Adrenal gland (tissue), 12 donors: ENCODE data around the gene LPAR2. TPM values are rescaled to one million over a fixed set of nuclear protein-coding genes. Genes with fewer than 3 reads are reported as not detected.

Experiments used
- DNase-seq, 7 donors: peaks; one replicate each; pipeline ENCODE4 v3.0.0-alpha.2; 2019 to 2020
- H3K27ac ChIP-seq, 5 donors: fragments of 200-600 bp; sonication (generic) in 4 of 5; 1 replicate in 3 of 5; 2 replicates in 2 of 5; pipeline versions ENCODE4 v1.5.1 to v1.8.0; 2016 to 2020; ENCODE audit warnings: mild to moderate bottlenecking in 1 of 5
- H3K27me3 ChIP-seq: fragments of 200-600 bp; 2 replicates; pipeline ENCODE4 v1.8.0; 2021
- H3K36me3 ChIP-seq, 2 donors: fragments of 200-600 bp; replicated peaks in 1 of 2; 1 replicate in 1 of 2; 2 replicates in 1 of 2; pipeline versions ENCODE4 v1.5.1 to v1.8.0; 2018 to 2022
- H3K4me1 ChIP-seq, 2 donors: fragments of 200-600 bp; replicated peaks in 1 of 2; 1 replicate in 1 of 2; 2 replicates in 1 of 2; pipeline versions ENCODE4 v1.5.1 to v1.8.0; 2018 to 2021
- H3K4me3 ChIP-seq, 4 donors: fragments of 200-600 bp; sonication (generic) in 3 of 4; one replicate each; pipeline ENCODE4 v1.5.1; 2016 to 2018
- H3K9me3 ChIP-seq, 3 donors: fragments of 200-600 bp; sonication (generic) in 1 of 3; replicated peaks in 1 of 3; 1 replicate in 2 of 3; 2 replicates in 1 of 3; pipeline versions ENCODE4 v1.5.1 to v1.8.0; 2016 to 2021
- CTCF ChIP-seq, 6 experiments: fragments of 450-650 bp in 4 of 6; fragments of 200-600 bp in 2 of 6; sonication (generic) in 1 of 6; IDR thresholded peaks; 1 replicate in 5 of 6; 2 replicates in 1 of 6; pipeline versions ENCODE4 v1.5.1 to v1.8.0; 2016 to 2021; ENCODE audit warnings: antibody characterized with exemption in 6 of 6, mild to moderate bottlenecking in 2 of 6, moderate library complexity in 1 of 6
- POLR2A ChIP-seq, 2 donors: fragments of 450-650 bp; IDR thresholded peaks; one replicate each; pipeline ENCODE4 v1.6.1; 2017; ENCODE audit warnings: antibody characterized with exemption in 2 of 2, mild to moderate bottlenecking in 2 of 2, moderate library complexity in 1 of 2
- WGBS, 4 donors: extraction: QIAGEN DNeasy Blood & Tissue Kit in 2 of 4; methylation state at CpG; one replicate each; pipeline versions ENCODE4 v1.1.5 to v1.1.7; 2013 to 2017; 5-methylcytosine and 5-hydroxymethylcytosine counted together
- intact Hi-C, 2 donors: fragments of 100-400 bp; cut with DNase I; formaldehyde crosslinking; loops; one replicate each; pipeline versions ENCODE4 v1.14.1 to v1.15.0; 2022 to 2023
- polyA plus RNA-seq, 3 donors: library from polyadenylated mRNA; stranded (reverse); fragments of 200-250 nt in 2 of 3; fragments of 350-450 nt in 1 of 3; fragmentation: Illumina TruSeq in 1 of 3; extraction: RNeasy Lipid Tissue Mini Kit (QIAGEN cat#74804) in 1 of 3; gene quantifications; one replicate each; pipeline ENCODE4 v1.2.3, GENCODE V29; 2013 to 2014
- total RNA-seq, 9 donors: library from RNA; depleted of rRNA in 4 of 9; stranded (reverse); fragments of >200 nt in 4 of 9; fragments of 120-200 nt in 1 of 9; fragmentation: NEBNext Ultra II Directional in 1 of 9; extraction: Animal tissue kit (Norgen Biotek cat#: 25700) in 1 of 9; gene quantifications; one replicate each; pipeline versions ENCODE4 v1.1.0 to v1.2.4, GENCODE V29; 2013 to 2023
- donor health status: healthy with polysubstance abuse.
- donor health status: Bipolar disorder and iron deficiency.
- donor health status: DM: yes; HTN: yes; CAD: no.
- donor health status: DM: no; HTN: no; CAD: no.
- donor health status: DM: no; HTN: no; CAD: no.
- donor health status: DM: yes; HTN: yes; CAD: no.

LPAR2 gene
- total and polyA plus RNA-seq, 12 donors: 0.93 to 10.5 (median 3.7) TPM

GRCh38 chr19:19649155-19649554 is 21.1 kb upstream of the LPAR2 start:
- Histone ChIP-seq H3K36me3 (peaks cover 0 to 86% of the 10 kb centered on the region in 2 donors), H3K27me3 (no peaks in the 10 kb centered on the region), H3K4me1 (no peaks in the 10 kb centered on the region), H3K27ac (no peak overlapping the region), H3K9me3 (no peaks in the 10 kb centered on the region), H3K4me3 (no peak overlapping the region)
- DNase-seq: no peak
- WGBS, 4 donors: 88 to 91% (median 89%) methylated on average over 6 of the region's 6 CpGs
- TF ChIP-seq CTCF (IDR thresholded peaks at IDR 0.05) (no peak), POLR2A (IDR thresholded peaks at IDR 0.05) (no peak)
- intact Hi-C loops: no loop called here

- Histone ChIP-seq H3K4me1 (peaks cover 8 to 10% of the 10 kb centered on the region in 2 donors), H3K27ac (no peak overlapping the region), H3K36me3 (peaks cover 0 to 67% of the 10 kb centered on the region in 2 donors), H3K9me3 (no peaks in the 10 kb centered on the region), H3K27me3 (no peaks in the 10 kb centered on the region), H3K4me3 (no peak overlapping the region)
- 91 to 95% (median 93%) methylated on average over 12 to 29 of the region's 29 CpGs for WGBS, 4 donors
- intact Hi-C loops: no loop called here
- TF ChIP-seq POLR2A (IDR thresholded peaks at IDR 0.05): no peak
- no peak for TF ChIP-seq CTCF (IDR thresholded peaks at IDR 0.05)
- DNase-seq: peak in 1 of 7 donors; percentile 22
Observed at GRCh38 chr19:19647037-19647835, 19.2 kb upstream of the LPAR2 start.

GRCh38 chr19:19645233-19645870 is 17.3 kb upstream of the LPAR2 start:
- intact Hi-C loops: no loop called here
- H3K9me3 ChIP-seq: no peaks in the 10 kb centered on the region
- peaks cover 0 to 48% of the 10 kb centered on the region in 2 donors for H3K36me3 ChIP-seq
- H3K27ac ChIP-seq: no peak overlapping the region
- H3K27me3 ChIP-seq: no peaks in the 10 kb centered on the region
- no peak for TF ChIP-seq CTCF (IDR thresholded peaks at IDR 0.05)
- TF ChIP-seq POLR2A (IDR thresholded peaks at IDR 0.05): no peak
- H3K4me1 ChIP-seq: peaks cover 8 to 10% of the 10 kb centered on the region in 2 donors
- WGBS, 4 donors: 67 to 100% (median 85%) methylated on average over 1 to 17 of the region's 17 CpGs
- no peak overlapping the region for H3K4me3 ChIP-seq
- no peak for DNase-seq

- Histone ChIP-seq H3K27ac (no peak overlapping the region), H3K4me3 (peak overlapping the region in 2 of 4 donors; percentile 65 to 91), H3K36me3 (peaks cover 0 to 35% of the 10 kb centered on the region in 2 donors)
Observed at GRCh38 chr19:19644054-19644388, 16.0 kb upstream of the LPAR2 start.

More at GRCh38 chr19:19644054-19644388, 16.0 kb upstream of the LPAR2 start:
- Histone ChIP-seq H3K4me1 (peaks cover 8 to 10% of the 10 kb centered on the region in 2 donors), H3K9me3 (no peaks in the 10 kb centered on the region), H3K27me3 (no peaks in the 10 kb centered on the region)
- DNase-seq: no peak
- WGBS, 4 donors: 18 to 26% (median 24%) methylated on average over 5 of the region's 5 CpGs
- TF ChIP-seq CTCF (IDR thresholded peaks at IDR 0.05): peak in 2 of 6 experiments; percentile 20 to 22
- TF ChIP-seq POLR2A (IDR thresholded peaks at IDR 0.05): no peak
- intact Hi-C loops: loop anchor here in 1 of 2 donors (5.0 kb wide), 1 partner anchor 107 kb away; the partner anchor contains the start of gene CILP2
